ENCODE results near the gene IPO4. TPM values are rescaled to one million over a fixed set of nuclear protein-coding genes. Genes with fewer than 3 reads are reported as not detected.

The IPO4 gene
- total and polyA plus RNA-seq, 10 of the 15 experiments (the other 5 are each of a cell fraction or from before 2014, with no cell fraction given): 7.8 to 139 (median 37.6) TPM

DNA sequence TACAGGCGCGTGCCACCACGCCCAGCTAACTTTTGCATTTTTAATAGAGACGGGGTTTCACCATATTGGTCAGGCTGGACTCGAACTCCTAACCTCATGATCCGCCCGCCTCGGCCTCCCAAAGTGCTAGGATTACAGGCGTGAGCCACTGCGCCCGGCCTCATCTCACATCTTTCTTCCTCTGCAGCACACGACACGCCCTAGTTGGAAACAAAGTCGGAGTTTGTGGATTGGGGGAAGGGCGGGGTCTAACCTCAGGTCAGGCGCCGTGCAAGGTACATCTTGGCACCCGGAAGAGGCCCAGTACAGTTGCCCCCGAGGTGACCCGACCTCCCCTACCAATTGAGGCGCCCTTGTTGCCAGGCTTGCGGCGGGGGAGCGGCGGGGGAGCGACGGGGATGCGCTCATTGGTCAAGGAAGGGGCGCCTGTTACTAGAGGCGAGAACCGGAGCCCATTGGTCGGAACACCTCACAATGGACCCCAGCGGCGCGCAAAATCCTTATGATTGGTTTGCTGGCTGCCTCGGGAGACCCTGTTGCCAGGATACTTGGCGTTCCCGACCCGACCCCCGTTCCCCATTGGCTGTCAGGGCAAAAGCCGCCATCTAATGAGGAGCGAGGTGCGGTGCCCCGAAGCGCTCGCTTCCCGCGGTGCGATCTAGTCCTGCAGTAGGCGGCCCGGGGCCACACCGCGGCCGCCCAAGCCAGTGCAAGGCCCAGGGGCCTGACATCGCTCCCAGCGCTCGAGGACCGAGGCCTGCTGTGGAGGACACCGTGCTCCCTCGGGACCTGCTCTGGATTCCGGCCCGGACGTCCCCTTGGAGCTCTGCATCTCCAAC is 17.0 kb downstream of the IPO4 start, which contains the start of gene REC8 (continued):
- TF ChIP-seq, protein P1, sequence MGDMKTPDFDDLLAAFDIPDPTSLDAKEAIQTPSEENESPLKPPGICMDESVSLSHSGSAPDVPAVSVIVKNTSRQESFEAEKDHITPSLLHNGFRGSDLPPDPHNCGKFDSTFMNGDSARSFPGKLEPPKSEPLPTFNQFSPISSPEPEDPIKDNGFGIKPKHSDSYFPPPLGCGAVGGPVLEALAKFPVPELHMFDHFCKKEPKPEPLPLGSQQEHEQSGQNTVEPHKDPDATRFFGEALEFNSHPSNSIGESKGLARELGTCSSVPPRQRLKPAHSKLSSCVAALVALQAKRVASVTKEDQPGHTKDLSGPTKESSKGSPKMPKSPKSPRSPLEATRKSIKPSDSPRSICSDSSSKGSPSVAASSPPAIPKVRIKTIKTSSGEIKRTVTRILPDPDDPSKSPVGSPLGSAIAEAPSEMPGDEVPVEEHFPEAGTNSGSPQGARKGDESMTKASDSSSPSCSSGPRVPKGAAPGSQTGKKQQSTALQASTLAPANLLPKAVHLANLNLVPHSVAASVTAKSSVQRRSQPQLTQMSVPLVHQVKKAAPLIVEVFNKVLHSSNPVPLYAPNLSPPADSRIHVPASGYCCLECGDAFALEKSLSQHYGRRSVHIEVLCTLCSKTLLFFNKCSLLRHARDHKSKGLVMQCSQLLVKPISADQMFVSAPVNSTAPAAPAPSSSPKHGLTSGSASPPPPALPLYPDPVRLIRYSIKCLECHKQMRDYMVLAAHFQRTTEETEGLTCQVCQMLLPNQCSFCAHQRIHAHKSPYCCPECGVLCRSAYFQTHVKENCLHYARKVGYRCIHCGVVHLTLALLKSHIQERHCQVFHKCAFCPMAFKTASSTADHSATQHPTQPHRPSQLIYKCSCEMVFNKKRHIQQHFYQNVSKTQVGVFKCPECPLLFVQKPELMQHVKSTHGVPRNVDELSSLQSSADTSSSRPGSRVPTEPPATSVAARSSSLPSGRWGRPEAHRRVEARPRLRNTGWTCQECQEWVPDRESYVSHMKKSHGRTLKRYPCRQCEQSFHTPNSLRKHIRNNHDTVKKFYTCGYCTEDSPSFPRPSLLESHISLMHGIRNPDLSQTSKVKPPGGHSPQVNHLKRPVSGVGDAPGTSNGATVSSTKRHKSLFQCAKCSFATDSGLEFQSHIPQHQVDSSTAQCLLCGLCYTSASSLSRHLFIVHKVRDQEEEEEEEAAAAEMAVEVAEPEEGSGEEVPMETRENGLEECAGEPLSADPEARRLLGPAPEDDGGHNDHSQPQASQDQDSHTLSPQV (IDR thresholded peaks at IDR 0.05): no peak
- TF ChIP-seq RUNX3 (IDR thresholded peaks at IDR 0.05; ENCODE audit: low read length) (peak; percentile 76), RAD21 (IDR thresholded peaks at IDR 0.05; ENCODE audit: insufficient read depth, low read depth, low read length) (no peak), RELA (IDR thresholded peaks at IDR 0.05; ENCODE audit: borderline replicate concordance, partially characterized antibody) (no peak), CREM (IDR thresholded peaks at IDR 0.05; ENCODE audit: low read depth) (peak; percentile 8; the same call in 1 of the 2 replicates), PML (IDR thresholded peaks at IDR 0.05; ENCODE audit: low read length) (0 out of 2 replicates have a peak, but pooled peaks have one; percentile 15), MYB (IDR thresholded peaks at IDR 0.05; ENCODE audit: borderline replicate concordance, low read depth, low read length) (no peak), NBN (IDR thresholded peaks at IDR 0.05) (peak; percentile 37), MEF2B (IDR thresholded peaks at IDR 0.05; ENCODE audit: partially characterized antibody, poor library complexity, severe bottlenecking) (peak; percentile 38), CHD4 (IDR thresholded peaks at IDR 0.05) (no peak), GATAD2B (conservative IDR thresholded peaks at IDR 0.05; ENCODE audit: low read depth) (peak; percentile 41; the same call in 1 of the 2 replicates)
- TF ChIP-seq, protein P2, sequence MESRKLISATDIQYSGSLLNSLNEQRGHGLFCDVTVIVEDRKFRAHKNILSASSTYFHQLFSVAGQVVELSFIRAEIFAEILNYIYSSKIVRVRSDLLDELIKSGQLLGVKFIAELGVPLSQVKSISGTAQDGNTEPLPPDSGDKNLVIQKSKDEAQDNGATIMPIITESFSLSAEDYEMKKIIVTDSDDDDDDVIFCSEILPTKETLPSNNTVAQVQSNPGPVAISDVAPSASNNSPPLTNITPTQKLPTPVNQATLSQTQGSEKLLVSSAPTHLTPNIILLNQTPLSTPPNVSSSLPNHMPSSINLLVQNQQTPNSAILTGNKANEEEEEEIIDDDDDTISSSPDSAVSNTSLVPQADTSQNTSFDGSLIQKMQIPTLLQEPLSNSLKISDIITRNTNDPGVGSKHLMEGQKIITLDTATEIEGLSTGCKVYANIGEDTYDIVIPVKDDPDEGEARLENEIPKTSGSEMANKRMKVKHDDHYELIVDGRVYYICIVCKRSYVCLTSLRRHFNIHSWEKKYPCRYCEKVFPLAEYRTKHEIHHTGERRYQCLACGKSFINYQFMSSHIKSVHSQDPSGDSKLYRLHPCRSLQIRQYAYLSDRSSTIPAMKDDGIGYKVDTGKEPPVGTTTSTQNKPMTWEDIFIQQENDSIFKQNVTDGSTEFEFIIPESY (IDR thresholded peaks at IDR 0.05): no peak
- TF ChIP-seq, protein P3, sequence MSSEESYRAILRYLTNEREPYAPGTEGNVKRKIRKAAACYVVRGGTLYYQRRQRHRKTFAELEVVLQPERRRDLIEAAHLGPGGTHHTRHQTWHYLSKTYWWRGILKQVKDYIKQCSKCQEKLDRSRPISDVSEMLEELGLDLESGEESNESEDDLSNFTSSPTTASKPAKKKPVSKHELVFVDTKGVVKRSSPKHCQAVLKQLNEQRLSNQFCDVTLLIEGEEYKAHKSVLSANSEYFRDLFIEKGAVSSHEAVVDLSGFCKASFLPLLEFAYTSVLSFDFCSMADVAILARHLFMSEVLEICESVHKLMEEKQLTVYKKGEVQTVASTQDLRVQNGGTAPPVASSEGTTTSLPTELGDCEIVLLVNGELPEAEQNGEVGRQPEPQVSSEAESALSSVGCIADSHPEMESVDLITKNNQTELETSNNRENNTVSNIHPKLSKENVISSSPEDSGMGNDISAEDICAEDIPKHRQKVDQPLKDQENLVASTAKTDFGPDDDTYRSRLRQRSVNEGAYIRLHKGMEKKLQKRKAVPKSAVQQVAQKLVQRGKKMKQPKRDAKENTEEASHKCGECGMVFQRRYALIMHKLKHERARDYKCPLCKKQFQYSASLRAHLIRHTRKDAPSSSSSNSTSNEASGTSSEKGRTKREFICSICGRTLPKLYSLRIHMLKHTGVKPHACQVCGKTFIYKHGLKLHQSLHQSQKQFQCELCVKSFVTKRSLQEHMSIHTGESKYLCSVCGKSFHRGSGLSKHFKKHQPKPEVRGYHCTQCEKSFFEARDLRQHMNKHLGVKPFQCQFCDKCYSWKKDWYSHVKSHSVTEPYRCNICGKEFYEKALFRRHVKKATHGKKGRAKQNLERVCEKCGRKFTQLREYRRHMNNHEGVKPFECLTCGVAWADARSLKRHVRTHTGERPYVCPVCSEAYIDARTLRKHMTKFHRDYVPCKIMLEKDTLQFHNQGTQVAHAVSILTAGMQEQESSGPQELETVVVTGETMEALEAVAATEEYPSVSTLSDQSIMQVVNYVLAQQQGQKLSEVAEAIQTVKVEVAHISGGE (CRISPR knock-in tag; IDR thresholded peaks at IDR 0.05): 0 out of 2 replicates have a peak, but pooled peaks have one; percentile 25
- TF ChIP-seq, protein P4, sequence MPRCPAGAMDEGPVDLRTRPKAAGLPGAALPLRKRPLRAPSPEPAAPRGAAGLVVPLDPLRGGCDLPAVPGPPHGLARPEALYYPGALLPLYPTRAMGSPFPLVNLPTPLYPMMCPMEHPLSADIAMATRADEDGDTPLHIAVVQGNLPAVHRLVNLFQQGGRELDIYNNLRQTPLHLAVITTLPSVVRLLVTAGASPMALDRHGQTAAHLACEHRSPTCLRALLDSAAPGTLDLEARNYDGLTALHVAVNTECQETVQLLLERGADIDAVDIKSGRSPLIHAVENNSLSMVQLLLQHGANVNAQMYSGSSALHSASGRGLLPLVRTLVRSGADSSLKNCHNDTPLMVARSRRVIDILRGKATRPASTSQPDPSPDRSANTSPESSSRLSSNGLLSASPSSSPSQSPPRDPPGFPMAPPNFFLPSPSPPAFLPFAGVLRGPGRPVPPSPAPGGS (IDR thresholded peaks at IDR 0.05; ENCODE audit: borderline replicate concordance, insufficient read depth, low read depth, low read length, poor library complexity, severe bottlenecking): peak; percentile 70
- TF ChIP-seq, protein P5, sequence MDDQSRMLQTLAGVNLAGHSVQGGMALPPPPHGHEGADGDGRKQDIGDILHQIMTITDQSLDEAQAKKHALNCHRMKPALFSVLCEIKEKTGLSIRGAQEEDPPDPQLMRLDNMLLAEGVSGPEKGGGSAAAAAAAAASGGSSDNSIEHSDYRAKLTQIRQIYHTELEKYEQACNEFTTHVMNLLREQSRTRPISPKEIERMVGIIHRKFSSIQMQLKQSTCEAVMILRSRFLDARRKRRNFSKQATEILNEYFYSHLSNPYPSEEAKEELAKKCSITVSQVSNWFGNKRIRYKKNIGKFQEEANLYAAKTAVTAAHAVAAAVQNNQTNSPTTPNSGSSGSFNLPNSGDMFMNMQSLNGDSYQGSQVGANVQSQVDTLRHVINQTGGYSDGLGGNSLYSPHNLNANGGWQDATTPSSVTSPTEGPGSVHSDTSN (IDR thresholded peaks at IDR 0.05; ENCODE audit: insufficient replicate concordance, low read depth, low read length): peak; percentile 3

All from GM12878 (cell line).